GM19328 (cell line): ENCODE data around the gene KLHL3.

Experiments used
- ATAC-seq: cut with Tn5 transposase; IDR thresholded peaks from one replicate; pipeline ENCODE4 v1.9.1; 2021; ENCODE audit warnings: mild to moderate bottlenecking, moderate library complexity; ENCODE audit not compliant: unreplicated experiment

Gene KLHL3

DNA sequence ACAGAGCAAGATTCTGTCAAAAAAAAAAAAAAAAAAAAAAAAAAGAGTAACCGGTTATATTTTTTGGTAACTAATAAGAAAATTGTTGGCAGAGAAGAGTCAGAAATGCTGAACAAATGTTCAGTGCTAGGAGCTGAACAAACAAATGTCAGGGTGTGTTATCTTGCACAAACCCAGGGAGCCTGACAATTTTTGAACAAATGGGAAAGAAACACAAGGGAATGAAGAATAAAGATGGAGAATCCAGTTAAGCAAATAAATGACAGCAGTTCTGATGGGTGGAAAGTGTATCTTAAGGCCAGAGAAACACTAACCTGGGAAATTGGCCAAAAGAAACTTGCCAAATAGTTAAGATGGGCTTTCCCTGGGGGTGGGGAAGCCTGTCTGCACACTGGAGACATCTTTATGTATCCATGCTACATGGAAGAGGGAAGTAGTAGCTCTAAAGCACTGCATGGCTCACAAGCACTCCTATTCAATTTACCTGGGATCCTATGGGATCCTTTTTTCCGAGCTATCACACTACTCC lies 23.7 kb downstream of the KLHL3 start:
- no peak for ATAC-seq

DNA sequence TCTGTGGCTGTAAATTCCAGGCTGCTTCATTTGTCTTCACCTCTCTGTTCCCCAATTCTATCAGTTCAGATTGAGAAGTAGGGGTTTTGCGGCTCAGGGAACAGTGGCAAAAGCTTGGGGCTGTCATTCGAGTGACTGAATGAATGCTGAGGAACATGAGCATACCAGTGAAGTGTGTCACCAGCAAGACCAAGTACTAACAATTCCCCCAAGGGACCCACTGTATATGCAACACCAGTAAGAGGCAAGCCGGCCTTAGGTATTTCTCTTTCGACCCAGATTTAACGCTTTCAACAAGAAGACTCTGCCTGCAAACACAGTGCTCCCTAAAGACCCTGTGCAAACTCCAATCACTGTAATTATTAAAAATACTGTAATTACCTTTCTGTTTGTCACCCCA lies 25.8 kb downstream of the KLHL3 start:
- ATAC-seq = no peak

DNA sequence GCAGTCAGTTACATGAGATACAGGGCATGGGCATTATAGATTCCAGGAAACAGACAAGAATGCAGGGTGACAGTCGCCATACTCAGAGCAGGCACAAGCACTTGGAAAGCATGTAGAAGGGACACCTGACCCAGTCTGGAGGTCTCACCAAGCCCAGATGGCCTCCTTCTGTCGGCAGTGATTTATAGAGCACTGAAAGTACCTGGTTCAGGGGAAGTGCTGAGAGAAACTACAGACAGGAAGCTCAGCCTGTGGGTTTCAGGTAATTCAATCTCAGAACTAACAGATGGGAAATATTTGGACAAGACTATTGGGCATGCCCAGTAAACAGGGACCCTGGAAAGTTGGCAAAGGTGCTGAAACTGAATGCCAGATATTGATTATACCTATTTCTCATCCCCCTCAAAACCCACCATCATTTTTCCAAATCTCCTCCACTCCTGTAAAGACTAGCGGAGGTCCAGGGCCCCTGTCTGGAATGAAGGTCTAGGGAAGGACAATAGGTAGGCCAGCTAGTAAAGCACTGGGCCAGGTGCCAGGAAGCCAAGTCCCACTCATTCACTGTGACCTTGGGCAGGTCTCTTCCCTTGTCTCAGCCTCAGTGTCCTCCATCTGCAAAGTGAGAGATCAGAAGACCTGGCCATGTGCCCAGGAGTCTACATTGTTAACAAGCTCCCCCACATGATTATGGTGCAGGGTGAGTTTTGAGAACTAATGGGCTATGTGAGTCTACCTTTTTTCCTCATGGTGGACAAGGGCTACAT lies 26.9 kb downstream of the KLHL3 start:
- no peak for ATAC-seq

DNA sequence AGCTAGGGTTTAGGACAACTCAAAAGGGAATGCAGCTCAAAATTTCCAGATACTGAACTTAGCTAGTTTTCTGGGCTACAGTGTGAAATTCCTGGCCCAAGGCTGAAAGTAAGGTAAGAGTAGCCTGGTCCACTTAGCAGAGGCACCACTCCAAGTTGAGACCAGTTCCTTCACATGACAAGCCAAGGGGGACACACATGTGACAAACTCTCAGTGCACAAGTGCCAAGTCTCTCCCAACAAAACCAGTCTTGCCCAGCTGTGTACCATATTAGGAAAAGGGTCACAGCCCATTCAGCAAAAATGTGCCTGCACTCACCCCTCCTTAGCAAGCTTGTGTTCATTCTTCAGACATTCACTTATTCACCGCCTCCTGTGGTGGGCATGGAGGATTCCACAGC lies 27.8 kb downstream of the KLHL3 start:
- ATAC-seq = no peak

DNA sequence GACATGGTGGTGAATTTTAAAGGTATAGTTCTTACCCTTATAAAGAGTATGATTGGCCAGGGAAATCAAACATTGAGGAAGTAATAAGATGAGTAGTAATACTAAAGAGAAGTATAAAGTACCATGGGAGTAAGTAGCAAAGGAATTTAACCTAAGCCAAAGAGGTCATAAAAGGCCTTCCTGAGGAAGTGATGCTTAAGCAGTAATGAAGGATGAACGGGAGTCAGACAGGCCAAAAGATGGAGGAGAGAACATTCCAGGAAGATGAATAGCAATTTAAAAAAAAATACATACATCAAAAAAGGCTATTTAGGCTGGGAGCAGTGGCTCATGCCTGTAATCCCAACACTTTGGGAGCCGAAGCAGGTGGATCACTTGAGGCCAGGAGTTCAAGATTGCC lies 29.0 kb downstream of the KLHL3 start:
- no peak for ATAC-seq

DNA sequence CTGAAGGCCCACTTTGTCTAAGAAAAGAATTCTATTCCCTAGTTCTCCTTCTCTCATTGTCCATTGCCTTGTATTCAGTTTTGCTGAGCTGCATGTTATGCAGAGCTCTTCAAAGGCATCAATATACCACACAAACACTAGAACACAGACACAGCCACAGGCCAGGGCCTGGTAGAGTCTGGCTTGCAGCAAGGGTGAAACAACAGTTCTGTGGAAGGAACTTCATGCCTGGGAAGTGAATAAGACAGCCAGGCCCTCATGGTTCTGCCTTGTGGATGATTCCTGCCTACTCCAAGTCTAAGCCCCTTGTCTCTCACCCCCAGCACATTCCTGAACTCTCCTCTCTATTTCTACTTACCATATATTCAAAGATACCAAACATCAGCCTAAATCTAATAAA lies 30.8 kb downstream of the KLHL3 start:
- ATAC-seq = no peak

DNA sequence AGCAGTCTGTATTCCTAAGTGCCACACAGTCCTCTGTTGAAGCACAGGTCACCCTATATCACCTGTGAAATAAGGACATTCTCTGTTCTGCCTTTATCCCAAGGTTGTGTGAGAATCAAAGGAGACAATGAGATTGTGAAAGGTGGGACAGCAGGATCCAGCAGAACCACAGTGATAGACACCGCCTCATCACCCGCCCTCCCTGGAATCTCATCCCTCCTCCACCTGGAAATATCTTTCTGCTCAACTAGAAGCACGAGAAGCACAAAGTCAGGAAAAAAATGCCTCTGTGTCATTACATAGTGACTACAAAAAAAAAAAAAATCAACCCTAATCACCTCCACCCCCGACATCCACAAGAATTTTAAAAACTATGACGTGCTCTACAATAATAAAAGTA lies 32.3 kb downstream of the KLHL3 start:
- ATAC-seq = no peak

DNA sequence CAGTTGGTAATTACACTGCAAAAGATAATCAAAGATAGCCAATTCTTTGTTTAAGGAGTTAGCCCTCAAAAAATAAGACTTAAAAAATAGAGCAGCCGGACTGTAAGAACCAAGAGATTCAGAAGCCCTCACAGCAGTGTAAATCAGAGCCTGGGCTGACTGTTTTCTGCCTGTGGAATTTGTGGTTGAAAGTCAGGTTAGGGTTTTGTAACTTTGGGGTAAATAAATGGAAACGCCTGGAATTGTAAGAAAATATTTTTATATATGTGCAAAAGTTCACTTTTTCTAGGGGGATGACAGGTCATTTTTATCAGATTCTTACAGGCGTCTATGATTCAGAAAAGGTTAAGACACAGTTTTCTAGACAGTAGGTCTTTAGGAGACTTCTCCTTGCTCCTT lies 35.6 kb downstream of the KLHL3 start:
- no peak for ATAC-seq

DNA sequence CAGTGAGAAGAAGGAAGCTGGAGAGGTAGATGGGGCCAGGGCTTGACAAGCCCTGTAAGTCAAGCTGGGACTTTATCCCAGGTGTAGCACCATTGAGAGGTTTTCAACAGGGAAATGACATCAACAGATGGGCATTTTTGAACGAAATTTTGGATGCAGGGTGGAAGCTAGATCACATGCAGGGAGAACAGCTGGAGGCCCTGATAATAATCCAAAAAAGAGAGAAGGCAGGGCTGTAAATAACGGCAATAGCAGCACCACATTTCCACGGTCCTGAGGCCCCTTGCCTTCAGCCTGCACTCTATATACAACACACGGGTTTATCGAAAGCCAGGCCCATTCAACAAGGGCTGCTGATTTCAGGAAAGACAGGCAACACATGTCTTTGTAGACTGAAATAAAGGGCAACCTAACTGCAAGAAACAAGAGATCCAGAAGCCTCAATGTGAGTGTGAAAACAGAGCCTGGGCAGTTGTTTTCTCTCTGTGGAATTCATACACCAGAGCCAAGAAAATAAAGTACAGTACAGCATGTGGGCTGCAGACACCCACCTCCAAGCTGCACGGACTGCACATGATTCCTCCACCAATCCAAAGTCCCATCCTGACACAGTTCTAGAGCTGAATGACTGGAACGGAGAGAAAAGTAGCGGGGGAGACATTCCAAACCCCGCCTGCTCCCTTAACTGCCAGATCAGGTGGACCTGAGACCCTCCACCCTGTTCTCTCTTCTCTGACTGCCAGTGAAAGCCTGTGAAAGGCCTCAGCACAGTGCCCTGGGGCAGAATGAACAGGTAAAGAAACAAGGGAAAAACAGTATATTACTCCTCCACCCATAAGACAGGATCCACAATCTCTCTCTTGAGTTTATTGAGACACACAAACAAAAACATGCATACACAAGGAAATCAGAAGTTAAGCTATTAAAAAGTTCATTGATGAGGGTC lies 36.3 kb downstream of the KLHL3 start:
- no peak for ATAC-seq

DNA sequence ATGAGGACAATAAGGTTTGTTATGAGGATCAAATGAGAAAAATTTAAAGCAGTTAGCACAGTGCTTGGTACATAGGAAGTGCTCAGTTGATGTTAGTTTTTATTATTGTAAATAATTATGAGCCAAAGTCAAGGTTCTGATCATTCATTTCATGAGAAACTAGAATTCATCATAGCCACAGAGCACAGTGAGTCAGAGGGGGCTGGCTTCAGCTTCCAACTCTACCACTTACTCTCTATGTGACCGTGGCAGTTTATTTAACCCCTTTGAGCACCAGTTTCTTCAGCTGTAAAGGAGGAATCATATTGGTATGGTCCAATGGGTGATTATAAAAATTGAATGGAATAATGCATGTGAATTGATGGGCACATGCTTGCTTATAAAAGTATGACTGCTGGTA lies 39.4 kb downstream of the KLHL3 start:
- ATAC-seq = no peak

DNA sequence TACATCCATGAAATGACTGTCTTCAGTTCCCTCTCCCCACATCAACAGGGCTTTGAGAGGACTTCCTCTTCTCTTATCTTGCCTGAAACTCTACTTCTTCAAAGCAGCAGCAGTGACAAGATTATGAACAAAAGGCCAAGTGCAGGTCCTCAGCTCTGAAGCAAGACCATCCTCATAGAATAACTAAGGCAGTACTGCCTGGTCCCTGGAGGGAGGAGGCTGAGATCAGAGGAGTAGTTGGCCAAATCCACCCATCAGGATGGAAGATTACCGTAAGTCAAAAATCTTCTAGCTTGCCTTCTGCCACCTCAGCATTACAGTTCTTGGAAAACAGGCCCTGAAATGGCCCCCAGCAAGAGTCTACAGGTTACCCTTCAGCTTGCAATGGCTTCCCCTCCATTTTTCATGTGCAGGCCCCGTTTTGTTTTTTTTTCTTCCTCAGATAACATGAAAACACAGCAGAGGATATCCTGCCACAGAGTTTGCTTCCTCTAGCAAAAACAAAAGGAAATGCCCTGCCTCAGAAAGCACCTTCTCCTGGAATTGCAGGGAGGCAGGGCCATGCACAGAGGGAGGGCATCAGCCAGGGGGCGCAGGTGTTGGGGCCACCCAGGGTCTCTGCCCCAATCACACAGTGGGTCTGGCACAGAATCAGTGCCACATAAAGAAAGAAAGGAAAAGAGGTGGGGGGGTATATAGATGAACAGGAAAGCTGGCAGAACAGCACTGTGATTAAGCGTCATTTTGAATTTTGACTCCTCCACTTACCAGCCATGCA lies 40.0 kb downstream of the KLHL3 start:
- ATAC-seq = no peak

DNA sequence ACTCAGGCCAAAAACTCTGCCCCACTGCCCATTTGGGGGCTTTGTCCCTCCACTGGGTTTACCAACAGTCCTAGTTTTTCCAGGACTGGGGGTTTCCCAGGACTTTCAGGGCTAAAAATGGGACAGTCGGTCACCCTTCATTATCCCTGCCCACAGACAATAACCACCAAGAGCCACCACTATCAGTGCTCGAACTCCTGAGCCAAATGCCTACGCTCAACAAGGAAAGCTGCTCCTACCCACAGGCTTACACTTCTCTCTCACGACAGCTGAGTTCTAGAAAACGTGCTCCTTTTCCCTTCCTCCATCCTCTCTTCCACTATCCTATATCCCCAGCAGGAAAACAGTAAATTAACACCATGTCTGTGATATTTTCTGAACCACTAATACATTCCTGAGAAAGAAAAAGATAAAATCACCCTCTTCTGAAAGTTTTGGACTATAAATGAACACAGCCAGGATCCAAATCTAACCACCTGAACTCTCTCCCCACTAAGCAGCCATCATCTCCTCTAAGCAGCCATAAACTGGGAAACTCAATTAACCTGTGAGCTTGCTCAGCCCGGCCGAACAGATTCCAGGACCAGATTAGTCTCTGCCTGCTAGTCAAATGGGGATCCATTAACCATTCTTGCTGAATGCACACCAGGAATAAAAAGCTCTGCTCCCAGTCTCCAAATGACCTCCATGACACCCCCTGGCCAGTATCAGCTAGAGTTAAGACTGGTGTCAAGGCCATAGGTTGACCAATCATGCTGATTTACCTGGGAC lies 41.8 kb downstream of the KLHL3 start:
- ATAC-seq = no peak

DNA sequence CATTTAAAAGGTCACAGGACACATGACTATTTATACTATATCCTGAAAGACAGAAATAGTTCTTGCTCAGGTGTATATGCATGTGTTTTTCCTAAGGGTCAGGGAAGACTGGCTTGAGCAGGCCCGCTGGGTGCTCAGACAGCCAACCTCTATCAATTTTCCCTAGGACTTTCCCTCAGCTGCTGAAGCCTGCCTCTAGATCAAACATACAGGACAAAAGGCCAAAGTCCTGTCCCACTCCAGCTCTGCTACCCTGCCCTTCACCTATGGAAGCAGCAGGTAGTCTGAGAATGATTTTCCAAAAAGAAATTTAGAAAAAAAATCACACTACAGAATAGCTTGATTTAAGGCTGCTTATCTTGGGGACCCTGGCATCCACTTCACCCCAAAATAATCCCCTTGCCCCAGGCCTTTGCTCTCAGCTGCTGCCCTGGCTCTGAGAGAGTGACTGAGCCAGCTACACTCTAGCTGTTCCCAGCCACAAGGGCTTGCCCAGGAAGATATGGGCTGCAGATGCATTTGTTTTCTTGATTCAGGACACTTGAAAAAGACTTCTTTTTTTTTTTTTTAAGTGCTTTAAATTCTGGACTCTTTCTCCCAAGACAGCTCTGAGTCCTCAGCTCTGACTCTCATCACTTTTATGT lies 42.5 kb downstream of the KLHL3 start:
- ATAC-seq = no peak

DNA sequence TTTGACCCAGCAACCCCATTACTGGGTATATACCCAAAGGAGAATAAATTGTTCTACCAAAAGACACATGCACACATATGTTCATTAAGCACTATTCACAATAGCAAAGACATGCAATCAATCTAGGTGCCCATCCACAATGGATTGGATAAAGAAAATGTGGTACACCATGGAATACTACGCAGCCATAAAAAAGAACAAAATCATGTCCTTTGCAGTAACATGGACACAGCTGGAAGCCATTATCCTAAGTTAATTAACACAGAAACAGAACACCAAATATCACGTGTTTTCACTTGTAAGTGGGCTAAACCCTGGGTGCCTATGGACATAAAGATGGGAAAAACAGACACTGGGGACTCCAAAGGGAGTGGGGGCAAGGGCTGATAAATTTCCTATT lies 46.6 kb downstream of the KLHL3 start:
- ATAC-seq = no peak

DNA sequence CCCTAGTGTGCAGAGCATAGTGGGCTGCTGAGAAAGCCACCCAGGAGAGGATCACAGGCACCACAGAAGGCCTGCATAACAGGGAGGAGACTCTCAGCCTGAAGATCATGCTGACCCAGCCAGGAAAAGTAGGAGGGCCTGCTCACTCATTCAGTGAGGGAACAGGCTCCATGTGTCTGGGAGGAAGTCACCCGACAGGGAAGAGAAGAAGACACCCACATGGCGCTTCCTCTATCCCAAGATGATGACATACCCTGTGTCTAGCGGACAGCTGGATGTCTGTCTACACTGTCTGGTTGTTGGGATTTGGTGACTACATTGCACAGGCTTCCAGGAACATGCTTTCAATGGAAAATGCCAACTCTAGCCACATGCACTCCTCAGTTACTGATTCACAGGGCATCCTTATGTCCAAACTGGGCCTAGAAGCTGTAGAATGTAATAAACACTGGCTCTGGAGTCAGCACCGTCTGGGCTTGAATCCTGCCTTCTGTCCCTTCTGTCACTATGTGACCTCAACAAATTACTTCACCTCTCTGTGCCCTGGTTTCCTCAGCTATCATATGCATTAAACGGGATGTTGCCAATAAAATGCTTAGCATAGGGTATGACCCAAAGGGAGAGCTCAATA lies 47.6 kb downstream of the KLHL3 start:
- no peak for ATAC-seq

DNA sequence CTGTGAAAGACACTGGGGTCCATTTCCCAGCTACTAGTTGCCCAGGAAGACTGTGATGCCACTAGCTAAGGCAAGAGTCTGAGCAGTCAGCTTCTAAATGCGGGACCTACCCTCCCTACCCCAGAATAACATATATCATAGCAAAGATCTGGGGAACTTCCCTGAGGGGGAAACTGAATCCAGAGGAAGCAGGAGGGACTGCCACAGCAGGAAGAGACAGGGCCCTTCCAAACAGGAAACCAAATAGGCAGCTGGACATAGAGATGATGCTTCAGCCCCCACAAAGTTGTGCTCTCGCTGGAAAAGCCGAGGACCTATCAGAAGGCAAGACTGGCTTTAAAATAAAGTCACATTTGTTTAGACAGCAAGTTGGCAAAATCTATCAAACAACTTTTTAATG lies 51.1 kb downstream of the KLHL3 start:
- ATAC-seq = no peak

DNA sequence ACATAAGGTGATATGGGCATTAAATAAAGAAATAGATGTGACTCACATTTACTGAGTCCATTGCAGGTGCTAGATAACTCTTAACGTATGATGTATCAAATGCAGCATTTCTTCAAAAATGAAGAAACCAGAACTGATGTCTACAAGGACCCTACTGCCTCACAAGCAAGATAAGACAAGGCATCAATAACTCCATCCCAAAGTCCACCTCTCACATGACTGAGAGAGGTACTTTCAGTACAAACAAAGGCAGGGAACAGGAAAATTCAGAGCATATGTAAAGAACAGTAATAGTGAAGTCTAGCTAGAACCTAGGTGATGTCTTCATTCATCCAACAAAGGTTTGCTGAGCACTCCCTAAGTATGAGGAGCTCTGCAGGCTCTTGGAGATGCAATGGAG lies 54.7 kb downstream of the KLHL3 start:
- ATAC-seq = no peak

DNA sequence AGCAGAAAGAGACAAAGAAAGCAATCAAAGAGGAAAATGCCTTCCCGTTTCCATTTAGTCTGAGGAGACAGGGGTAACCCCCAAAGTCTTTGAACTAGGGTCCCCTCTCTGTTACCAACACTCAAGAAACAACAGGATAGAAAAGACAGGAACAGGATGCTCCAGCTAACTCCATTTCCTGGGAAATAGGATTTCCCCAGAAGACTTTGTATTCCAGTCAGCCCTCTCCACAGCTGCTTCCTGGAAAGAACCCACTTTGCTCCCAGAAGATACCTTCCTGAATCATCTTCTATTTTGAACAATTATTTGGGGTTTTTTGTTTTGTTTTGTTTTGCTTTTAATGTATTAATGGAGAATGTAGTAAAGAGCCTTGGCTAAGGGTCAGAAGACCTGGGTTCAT lies 56.0 kb downstream of the KLHL3 start:
- ATAC-seq = no peak

DNA sequence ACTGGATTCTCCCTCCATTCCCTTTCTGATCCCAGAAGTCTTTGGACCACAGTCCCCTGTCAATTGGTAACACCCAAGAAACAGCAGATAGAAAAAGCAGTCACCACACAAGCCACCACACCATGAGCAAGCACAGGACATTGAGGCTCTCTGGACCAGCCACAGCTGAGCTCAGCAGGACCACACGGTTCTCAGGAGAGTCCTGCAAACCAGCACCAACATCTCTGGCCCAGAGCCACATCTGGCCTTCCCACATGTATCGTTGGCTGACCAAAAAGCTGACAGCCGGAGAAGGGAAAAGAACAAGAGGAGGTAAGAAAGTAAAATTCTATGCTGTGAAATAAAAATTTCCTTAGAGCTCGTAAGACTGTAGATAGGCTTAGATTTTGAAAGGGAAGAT lies 56.7 kb downstream of the KLHL3 start:
- no peak for ATAC-seq

DNA sequence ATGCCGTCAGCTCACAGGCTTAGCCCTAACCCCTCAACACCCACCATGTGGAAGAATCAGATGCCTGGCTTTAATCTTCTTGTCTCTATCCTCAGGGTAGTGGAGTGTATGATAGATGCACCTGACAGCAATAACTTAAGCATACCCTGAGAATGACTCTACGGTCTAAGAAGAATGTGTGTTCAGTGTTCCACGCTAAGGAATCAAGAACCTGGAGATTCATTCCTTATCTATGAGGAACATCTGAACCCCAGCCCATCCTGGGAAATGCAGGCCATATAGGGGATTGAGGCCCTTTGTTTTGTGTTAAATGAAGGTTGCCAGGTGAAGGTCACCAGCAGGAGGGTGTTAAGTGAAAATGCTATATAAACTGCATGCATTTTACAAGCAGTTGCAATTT lies 63.0 kb downstream of the KLHL3 start:
- ATAC-seq = no peak
